Mucosa of descending colon (tissue), 3 donors: ENCODE results near the gene RAF1. TPM values are rescaled to one million over a fixed set of nuclear protein-coding genes. Genes with fewer than 3 reads are reported as not detected.
"Not testable (repeated sequence)": the region's sequence is repeated elsewhere in the genome, so short reads cannot be mapped to it uniquely, and the experiment has no call there.

Experiments
- ATAC-seq: fragments of 200-7000 bp; cut with Tn5 transposase; one replicate; pipeline ENCODE4 v1.9.1; 2020; ENCODE audit warnings: mild to moderate bottlenecking, moderate library complexity
- DNase-seq, 3 donors: peaks; one replicate each; pipeline ENCODE4 v3.0.0-alpha.2; 2020
- H3K36me3 ChIP-seq: fragments of 200-600 bp; one replicate; pipeline ENCODE4 v1.8.0; 2021; ENCODE audit warnings: low read depth, mild to moderate bottlenecking
- H3K4me1 ChIP-seq: fragments of 200-600 bp; one replicate; pipeline ENCODE4 v1.8.0; 2021; ENCODE audit warnings: low read depth, mild to moderate bottlenecking
- H3K4me3 ChIP-seq: fragments of 200-600 bp; one replicate; pipeline ENCODE4 v1.8.0; 2021; ENCODE audit warnings: mild to moderate bottlenecking
- H3K9me3 ChIP-seq: fragments of 200-600 bp; one replicate; pipeline ENCODE4 v1.8.0; 2021; ENCODE audit warnings: mild to moderate bottlenecking
- intact Hi-C, 2 donors: fragments of 100-400 bp; cut with DNase I in 1 of 2; cut with micrococcal nuclease in 1 of 2; formaldehyde crosslinking; loops; one replicate each; pipeline versions ENCODE4 v1.11.0 to v1.11.1; 2022; cut with DNase I, micrococcal nuclease
- total RNA-seq, 3 donors: library from RNA; stranded (reverse); fragmentation: NEBNext Ultra II Directional in 2 of 3; extraction: Animal tissue kit (Norgen Biotek cat#: 25700) in 2 of 3; gene quantifications; one replicate each; pipeline versions ENCODE4 v1.2.1 to v1.2.4, GENCODE V29; 2021 to 2023
- TF ChIP-seq, protein P1 (sequence below): fragments of 200-600 bp; IDR thresholded peaks from one replicate; pipeline ENCODE4 v1.8.0; 2022; ENCODE audit warnings: antibody characterized with exemption, mild to moderate bottlenecking
- donor health status: DM: no; HTN: no; CAD: no; lungs with moderate emphysema.
- donor health status: DM: no; HTN: no; CAD: no.
- donor health status: DM: no; HTN: yes; CAD: no.

The RAF1 gene
- total RNA-seq, 3 donors from 2014 or later, result 75.4 to 99.7 (median 76.9) TPM

DNA sequence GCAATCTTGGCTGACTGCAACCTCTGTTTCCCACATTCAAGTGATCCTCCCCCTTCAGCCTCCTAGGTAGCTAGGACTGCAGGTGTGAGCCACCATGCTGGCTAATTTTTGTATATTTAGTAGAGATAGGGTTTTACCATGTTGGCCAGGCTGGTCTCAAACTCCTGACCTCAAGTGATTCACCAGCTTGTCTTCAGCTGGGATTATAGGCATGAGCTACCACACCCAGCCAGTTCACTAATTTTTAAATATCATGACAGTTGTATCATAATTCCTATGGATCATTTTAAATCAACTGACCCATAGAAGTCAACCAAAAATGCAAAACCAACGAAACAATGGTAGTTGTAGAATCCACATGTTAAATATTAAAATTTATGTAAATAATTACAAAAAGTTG is 35.1 kb downstream of the RAF1 start:
- Histone ChIP-seq H3K4me3 (no peak overlapping the region), H3K4me1 (peaks cover 34% of the 10 kb centered on the region), H3K36me3 (no peaks in the 10 kb centered on the region), H3K9me3 (no peaks in the 10 kb centered on the region)
- no peak for ATAC-seq
- TF ChIP-seq, protein P1, sequence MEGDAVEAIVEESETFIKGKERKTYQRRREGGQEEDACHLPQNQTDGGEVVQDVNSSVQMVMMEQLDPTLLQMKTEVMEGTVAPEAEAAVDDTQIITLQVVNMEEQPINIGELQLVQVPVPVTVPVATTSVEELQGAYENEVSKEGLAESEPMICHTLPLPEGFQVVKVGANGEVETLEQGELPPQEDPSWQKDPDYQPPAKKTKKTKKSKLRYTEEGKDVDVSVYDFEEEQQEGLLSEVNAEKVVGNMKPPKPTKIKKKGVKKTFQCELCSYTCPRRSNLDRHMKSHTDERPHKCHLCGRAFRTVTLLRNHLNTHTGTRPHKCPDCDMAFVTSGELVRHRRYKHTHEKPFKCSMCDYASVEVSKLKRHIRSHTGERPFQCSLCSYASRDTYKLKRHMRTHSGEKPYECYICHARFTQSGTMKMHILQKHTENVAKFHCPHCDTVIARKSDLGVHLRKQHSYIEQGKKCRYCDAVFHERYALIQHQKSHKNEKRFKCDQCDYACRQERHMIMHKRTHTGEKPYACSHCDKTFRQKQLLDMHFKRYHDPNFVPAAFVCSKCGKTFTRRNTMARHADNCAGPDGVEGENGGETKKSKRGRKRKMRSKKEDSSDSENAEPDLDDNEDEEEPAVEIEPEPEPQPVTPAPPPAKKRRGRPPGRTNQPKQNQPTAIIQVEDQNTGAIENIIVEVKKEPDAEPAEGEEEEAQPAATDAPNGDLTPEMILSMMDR, result no peak
- intact Hi-C loops, result no loop called here
- DNase-seq, result no peak

DNA sequence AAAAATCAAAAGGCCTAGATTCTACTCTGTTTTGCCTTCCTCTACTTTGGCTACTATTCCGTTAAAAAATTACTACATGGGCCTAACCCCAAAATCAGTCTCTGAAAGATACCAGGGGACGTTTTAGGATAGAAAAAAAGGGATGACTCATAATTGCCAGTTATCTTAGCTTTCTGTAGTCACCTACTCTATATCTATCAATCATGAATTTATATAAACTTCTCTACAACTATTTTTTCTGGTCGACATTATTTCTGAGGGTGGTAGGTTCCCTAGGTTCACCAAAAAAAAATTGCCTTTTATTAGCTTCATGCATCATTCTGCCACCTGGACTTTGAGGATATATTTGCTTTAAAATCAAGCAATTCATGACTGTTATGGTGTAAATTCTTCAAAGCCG is 36.5 kb downstream of the RAF1 start:
- peaks cover 34% of the 10 kb centered on the region for H3K4me1 ChIP-seq

DNA sequence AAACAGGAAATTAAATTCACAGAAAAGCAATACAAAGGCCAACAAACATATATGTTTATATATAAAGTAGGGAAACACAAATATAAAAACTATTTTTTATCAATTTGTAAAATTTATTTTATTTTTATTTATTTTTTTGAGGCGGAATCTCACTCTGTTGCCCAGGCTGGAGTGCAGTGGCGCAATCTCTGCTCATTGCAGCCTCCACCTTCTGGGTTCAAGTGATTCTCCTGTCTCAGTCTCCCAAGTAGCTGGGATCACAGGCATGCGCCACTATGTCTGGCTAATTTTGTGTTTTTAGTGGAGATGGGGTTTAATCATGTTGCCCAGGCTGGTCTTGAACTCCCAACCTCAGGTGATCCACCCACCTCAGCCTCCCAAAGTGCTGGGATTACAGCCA is 39.0 kb downstream of the RAF1 start:
- H3K4me1 ChIP-seq, result peaks cover 27% of the 10 kb centered on the region
- H3K36me3 ChIP-seq, ATAC-seq, intact Hi-C loops, DNase-seq, H3K4me3 ChIP-seq, H3K9me3 ChIP-seq: not testable (repeated sequence)

More for the DNA sequence above, 36.5 kb downstream of the RAF1 start:
- DNase-seq (no peak), ATAC-seq (no peak)
- H3K9me3 ChIP-seq, result no peaks in the 10 kb centered on the region
- intact Hi-C loops, result no loop called here
- no peaks in the 10 kb centered on the region for H3K36me3 ChIP-seq
- TF ChIP-seq, protein P1, result no peak
- H3K4me3 ChIP-seq, result no peak overlapping the region

DNA sequence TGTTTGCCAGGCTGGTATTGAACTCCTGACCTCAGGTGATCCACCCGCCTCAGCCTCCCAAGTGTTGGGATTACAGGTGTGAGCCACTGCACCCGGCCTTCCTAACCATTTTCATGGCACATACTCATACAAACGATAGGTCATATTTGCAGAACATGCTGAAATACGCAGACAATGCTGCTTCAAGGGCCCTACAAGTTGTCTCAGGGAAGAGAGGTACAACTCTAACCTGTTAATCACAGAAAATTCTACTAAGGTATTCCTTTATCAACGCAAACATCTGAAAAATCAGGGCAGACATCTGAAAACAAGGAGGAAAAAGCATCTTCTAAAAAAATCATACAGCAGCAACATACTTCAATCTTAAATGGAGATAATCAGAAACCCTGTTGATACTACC is 39.9 kb downstream of the RAF1 start:
- Histone ChIP-seq H3K4me1 (peaks cover 19% of the 10 kb centered on the region), H3K36me3 (no peaks in the 10 kb centered on the region), H3K9me3 (no peaks in the 10 kb centered on the region), H3K4me3 (no peak overlapping the region)
- intact Hi-C loops, result no loop called here
- ATAC-seq, result no peak
- TF ChIP-seq, protein P1, result no peak
- DNase-seq, result no peak

DNA sequence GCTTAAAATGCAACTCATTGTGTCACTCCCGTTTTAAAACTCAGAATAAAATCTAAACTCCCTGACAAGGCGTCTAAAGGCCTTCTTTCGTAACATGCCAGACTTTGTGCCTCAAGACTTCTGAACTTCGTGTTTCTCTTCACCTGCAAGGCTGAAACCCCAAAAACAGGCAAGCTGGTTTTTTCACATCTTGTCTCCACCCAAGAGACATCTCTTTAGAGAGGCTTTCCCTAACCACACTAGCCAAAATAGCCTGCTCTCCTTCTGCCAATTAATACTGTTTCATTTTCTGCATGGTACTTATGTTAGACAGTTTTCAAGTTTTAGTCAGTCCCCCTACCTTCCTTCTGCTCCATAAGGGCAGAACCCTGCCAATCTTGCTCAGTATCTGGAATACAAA is 41.6 kb downstream of the RAF1 start:
- ATAC-seq, result no peak
- DNase-seq, result no peak
- H3K9me3 ChIP-seq, result no peaks in the 10 kb centered on the region
- intact Hi-C loops, result no loop called here
- TF ChIP-seq, protein P1, result no peak
- no peaks in the 10 kb centered on the region for H3K36me3 ChIP-seq
- peaks cover 19% of the 10 kb centered on the region for H3K4me1 ChIP-seq
- no peak overlapping the region for H3K4me3 ChIP-seq

DNA sequence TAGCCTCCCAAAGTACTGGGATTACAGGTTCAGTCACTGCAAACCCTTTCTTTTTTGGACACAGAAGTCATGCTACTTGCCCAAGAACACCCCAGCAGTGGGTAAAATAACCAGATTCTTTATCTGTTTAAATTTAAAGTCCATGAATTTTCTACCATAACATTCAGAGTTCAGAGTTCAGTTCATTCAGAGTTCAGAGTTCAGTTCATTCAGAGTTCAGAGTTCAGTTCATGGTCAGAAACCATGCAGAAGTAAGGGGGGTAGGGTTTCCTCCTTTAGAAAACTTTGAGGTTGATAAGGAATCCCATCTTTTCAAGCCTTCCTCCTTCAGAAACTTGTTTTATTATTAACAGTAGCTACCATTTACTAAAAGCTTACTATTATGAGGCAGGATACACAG is 43.2 kb downstream of the RAF1 start:
- no peak for ATAC-seq

More for the DNA sequence above, 43.2 kb downstream of the RAF1 start:
- DNase-seq, result no peak
- TF ChIP-seq, protein P1, result no peak
- no peaks in the 10 kb centered on the region for H3K36me3 ChIP-seq
- intact Hi-C loops, result no loop called here
- H3K4me3 ChIP-seq, result no peak overlapping the region
- H3K9me3 ChIP-seq, result no peaks in the 10 kb centered on the region
- H3K4me1 ChIP-seq, result peaks cover 8% of the 10 kb centered on the region
